Astrocyte of the cerebellum (primary cell): ENCODE data around the gene MAST3.

ENCODE experiments used
- DNase-seq: peaks from one replicate; pipeline ENCODE4 v3.0.0-alpha.2; 2011; ENCODE audit warnings: low read depth
- H3K4me3 ChIP-seq: 2 replicates; pipeline ENCODE4 v1.5.1; 2011; ENCODE audit warnings: mild to moderate bottlenecking, low read depth, low read length, moderate library complexity
- in situ Hi-C: cut with HindIII; loops from 2 replicates; pipeline ENCODE4 v1.10.0; 2017; ENCODE audit warnings: low sequenced_read_pairs
- TF ChIP-seq, protein P1 (sequence below): IDR thresholded peaks from 2 replicates; pipeline ENCODE4 v1.5.1; 2012; ENCODE audit warnings: low read length, low read depth, moderate library complexity, mild to moderate bottlenecking; ENCODE audit errors: missing control alignments

MAST3 gene

DNA sequence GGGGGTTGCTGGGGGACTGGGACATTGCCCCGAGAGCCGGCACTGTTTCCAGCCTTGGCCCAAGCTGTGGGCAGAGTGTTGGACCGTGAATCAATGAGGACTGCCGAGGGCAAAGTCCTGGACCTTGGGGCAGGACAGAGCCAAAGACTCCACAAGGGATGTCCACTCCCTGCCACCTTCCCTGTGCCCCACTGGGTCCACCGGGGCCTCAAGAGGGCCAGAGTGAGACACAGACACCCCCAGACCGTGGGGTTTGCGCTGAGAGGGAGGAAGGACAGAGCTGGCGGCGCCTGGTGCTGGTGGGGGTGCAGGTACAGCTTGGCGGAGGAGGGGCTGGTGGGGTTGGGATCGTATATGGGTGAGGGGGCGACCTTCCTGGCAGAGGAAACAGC lies 11.8 kb downstream of the MAST3 start:
- in situ Hi-C loops: loop anchor here (10.0 kb wide), 1 partner anchor 75 kb away; no protein-coding TSS in a partner anchor
- H3K4me3 ChIP-seq: peak overlapping the region; percentile 57
- DNase-seq: no peak
- TF ChIP-seq, protein P1, sequence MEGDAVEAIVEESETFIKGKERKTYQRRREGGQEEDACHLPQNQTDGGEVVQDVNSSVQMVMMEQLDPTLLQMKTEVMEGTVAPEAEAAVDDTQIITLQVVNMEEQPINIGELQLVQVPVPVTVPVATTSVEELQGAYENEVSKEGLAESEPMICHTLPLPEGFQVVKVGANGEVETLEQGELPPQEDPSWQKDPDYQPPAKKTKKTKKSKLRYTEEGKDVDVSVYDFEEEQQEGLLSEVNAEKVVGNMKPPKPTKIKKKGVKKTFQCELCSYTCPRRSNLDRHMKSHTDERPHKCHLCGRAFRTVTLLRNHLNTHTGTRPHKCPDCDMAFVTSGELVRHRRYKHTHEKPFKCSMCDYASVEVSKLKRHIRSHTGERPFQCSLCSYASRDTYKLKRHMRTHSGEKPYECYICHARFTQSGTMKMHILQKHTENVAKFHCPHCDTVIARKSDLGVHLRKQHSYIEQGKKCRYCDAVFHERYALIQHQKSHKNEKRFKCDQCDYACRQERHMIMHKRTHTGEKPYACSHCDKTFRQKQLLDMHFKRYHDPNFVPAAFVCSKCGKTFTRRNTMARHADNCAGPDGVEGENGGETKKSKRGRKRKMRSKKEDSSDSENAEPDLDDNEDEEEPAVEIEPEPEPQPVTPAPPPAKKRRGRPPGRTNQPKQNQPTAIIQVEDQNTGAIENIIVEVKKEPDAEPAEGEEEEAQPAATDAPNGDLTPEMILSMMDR: no peak

- in situ Hi-C loops: loop anchor here (10.0 kb wide), 1 partner anchor 75 kb away; no protein-coding TSS in a partner anchor
- peak overlapping the region; percentile 57 for H3K4me3 ChIP-seq
- no peak for DNase-seq
- TF ChIP-seq, protein P1: no peak
Observed at GRCh38 chr19:18109733-18110608, 12.4 kb downstream of the MAST3 start.

DNA sequence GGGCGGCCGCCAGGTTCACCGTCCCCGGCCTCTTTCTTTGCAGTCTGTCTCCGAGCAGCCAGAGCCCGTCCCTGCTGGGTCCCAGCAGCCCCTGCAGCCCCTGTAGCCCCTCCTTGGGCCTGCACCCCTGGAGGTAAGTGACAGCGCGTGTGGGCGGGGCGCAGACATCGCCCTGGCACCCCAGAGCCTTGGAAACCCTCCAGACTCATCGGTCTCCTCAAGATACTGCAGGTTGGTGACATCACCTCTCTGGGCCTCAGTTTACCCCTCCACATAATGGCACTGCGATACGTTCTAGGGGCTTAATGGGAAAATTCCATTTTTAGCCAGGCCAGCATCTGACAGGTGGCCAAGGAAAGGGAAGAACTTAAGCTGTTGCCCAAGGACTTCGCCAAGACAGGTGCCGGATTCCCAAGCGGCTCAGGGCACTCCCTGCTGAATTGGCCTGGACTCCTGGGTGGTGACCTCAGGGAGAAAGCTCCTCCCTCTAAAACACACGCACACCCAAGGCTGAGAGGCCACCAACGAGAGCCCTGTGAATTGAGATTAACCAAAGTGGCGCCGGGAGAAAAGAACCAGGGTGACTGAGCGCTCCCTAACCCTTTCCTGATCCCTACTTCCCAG lies 13.1 kb downstream of the MAST3 start:
- DNase-seq: no peak
- in situ Hi-C loops: no loop called here
- peak overlapping the region; percentile 57 for H3K4me3 ChIP-seq
- TF ChIP-seq, protein P1: no peak

GRCh38 chr19:18112989-18113478 lies 15.5 kb downstream of the MAST3 start:
- H3K4me3 ChIP-seq: no peak overlapping the region
- in situ Hi-C loops: no loop called here
- TF ChIP-seq, protein P1: peak; percentile 97
- peak; percentile 59 for DNase-seq

- in situ Hi-C loops: no loop called here
Observed at GRCh38 chr19:18113827-18114226, 16.2 kb downstream of the MAST3 start.

DNA sequence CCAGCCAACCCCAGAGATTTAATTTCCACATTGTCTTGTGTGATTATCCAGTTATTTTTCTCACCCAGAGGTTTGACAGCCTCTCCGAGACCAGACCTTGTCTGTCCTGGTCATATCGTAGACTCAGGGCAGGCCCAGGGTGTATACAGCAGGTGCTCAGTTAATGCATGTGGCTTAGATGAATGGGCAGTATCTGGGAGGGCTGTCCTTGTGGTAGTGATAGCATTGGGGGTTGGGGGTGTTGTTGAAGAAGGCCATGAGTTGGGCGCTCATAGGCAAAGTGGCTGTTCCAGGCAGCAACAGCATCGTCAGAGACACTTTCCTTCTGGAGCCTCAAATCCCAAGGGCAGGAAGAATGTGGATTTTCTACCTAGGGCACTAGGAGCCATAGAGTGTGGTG lies 16.9 kb downstream of the MAST3 start:
- TF ChIP-seq, protein P1: no peak
- in situ Hi-C loops: no loop called here
- no peak for DNase-seq
- no peak overlapping the region for H3K4me3 ChIP-seq

More at GRCh38 chr19:18113827-18114226, 16.2 kb downstream of the MAST3 start:
- DNase-seq: no peak
- H3K4me3 ChIP-seq: no peak overlapping the region
- TF ChIP-seq, protein P1: no peak
